NCI-H2227 (cell line): ENCODE results near the gene ZNF410.
"Not testable (repeated sequence)": the region's sequence is repeated elsewhere in the genome, so short reads cannot be mapped to it uniquely, and the experiment has no call there.

Experiments used
- DNase-seq: peaks from one replicate; lab custom pipeline; 2025; ENCODE audit not compliant: unreplicated experiment; lab: John Stamatoyannopoulos, UW

ZNF410 gene

DNA sequence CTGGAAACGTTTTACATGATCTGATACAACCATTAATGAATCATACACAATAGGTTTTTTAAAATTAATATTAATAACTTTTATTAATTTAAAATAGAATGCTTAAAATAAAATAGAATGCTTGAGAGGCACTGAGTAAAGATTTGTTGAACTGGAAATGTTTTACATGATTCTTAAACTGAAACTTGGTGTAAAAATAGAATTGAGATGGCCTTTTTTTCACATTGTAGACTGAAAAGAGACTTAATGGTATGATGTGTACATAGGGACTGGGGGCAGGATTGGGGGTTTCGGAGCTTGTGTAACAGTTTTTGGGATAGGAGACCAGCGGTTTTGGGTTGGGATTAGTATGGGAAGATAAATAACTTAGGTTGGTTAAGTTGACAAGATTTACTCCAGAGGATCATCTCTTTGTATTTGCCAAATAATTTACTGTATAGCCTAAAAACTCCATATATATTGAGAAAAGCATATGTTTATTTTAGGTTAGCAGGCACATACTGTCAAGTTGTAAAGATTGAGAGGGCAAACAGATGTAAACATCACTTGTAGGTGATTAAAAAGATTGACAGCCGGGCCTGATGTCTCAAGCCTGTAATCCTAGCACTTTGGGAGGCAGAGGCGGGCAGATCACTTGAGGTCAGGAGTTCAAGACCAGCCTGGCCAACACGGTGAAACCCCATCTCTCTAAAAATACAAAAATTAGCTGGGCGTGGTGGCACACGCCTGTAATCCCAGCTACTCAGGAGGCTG is 2.0 kb upstream of the ZNF410 start:
- DNase-seq: no peak

DNA sequence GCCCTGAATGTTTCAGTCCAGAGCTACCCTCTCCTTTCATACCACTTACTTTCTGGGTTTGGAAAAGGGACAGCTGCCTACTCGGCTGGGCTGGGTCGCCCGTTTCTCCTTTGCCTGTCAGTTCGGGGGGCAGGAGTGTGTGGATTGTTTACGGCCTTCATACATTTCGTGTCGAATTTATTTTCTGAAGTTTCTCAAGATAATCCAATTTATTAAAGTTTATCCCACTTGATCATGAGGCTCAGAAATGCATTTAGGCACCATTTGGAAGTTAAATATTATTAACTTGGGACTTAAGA is 608 bp downstream of the ZNF410 start:
- no peak for DNase-seq

DNA sequence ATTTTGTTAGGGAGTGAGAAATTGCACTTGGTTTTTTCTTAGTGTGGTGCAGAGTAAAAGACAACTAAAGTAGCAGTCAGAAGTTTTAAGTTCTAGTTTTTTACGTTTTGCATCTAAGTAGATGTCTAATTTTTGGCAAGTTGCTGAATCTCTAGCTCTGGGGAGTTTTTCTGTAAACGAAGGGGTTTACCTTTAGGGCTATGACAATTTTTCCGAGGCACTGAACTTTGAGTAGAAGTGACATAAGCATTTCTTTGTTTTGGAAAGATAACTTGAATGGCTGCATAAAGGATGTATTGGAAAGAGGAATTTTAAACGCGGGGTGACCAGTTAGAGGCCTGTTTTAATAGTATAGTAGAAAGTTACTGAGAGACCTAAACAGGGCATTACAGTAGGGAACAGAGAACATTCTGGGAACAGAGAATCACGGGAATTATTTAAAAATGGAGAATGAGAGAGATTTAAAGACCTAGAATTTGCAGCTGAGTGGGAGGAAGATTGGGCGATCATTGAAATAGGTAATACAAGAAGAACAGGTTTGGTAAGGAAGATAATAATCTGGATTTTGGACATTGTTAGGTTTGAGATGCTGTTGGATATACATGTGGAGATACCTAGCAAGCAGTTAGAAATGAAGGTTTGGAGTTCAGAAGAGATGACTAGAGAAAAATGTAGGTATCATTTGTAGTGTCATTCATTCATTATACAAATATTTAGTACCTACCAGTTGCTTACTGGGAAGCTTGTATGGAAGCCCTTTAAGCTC is 1.2 kb downstream of the ZNF410 start:
- DNase-seq: no peak

DNA sequence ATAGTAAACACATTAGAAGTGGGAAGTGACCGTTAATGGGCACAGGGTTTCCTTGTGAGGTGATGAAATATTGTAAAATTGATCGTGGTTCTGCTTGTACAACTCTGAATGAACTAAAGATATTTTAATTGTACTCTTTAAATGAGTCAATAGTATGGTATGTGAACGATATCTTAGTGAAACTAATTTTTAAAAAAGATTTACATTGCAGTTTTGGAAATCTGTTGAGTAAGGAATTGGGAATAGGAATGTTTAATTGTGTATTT is 1.7 kb downstream of the ZNF410 start:
- DNase-seq: no peak

DNA sequence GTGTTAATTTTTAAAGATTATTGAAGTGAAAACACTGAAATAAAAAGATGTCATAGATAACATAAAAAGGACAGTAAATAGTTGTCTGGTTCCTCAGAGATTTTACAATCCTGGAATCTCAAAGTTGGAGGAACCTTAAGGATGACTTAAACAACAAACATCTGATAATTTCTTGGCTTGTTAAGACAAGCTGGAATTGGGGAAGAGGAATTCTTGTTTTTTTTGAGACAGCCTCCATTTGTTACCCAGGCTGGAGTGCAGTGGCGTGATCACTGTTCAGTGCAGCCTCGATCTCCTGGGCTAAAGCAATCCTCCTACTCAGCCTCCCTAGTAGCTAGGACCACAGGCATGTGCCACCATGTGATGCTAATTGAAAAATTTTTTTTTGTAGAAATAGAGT is 2.3 kb downstream of the ZNF410 start:
- no peak for DNase-seq

DNA sequence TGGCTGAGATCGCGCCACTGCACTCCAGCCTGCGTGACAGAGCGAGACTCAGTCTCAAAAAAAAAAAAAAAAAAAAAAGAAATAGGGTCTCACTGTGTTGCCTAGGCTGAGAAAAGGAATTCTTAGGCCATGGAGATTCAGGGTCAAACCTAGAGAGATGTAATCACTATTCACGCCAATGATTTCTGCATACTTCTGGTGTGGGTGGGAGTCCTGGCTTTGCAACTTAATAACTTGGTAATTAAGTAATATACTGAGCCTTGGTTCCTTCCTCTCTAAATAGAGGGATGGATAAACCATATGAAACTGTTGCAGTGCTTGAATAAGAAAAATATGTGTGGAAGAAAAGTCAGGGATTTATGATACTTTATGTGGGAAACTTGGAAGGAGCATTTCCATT is 2.7 kb downstream of the ZNF410 start:
- DNase-seq: no peak

DNA sequence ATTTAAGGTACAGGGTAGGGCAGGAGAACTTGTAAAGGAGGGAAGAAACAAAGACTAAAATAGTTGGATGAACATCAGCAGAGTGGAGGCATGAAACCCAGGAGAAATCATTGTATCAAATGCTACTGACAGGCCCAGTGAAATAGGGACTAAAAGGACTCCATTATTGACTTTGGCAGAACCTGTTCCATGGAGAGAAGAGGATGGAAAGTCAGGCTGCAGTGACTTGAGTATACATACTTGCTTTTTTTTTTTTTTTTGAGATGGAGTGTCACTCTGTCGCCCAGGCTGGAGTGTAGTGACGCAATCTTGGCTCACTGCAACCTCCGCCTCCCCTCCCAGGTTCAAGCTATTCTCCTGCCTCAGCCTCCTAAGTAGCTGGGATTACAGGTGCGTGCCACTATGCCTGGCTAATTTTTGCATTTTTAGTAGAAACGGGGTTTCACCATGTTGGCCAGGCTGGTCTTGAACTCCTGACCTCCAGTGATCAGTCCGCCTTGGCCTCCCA is 7.6 kb downstream of the ZNF410 start:
- DNase-seq: not testable (repeated sequence)

DNA sequence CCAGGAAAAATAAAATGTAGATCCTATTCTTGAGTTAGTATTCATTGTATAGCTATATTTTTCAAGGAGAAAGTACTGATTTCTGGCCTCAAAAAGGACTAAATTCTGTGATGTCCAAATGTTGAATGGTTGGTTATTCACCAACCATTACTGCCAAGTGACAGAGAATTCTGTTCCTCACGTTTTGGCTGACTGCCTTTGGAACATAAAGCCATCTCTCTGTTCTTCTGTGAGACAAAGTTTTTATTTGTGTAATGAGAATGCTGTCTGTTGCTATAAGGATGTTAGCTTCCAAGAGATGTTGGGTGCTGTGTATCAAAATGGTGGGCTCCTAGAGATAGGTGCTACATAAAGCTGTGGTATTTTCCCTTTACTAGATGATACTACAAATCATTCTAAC is 9.3 kb downstream of the ZNF410 start:
- DNase-seq: no peak

DNA sequence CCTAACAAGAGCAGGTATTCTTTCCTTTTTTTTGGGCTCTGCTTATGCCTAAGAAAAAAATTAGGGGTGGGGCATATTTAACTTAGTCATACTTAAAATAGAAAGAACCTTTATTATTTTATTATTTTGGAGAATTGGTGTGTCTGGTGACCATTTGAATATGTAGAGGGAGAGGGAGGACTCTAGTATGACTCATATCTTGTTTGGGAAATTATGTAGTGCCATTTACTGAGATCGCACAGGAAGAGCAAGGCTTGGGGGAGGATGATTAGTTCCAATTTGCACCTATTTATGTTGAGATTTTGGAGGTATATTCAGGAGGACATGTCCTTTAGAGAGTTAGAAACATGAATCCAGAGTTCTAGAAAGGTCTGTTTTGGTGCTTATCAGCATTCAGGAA is 9.9 kb downstream of the ZNF410 start:
- no peak for DNase-seq

DNA sequence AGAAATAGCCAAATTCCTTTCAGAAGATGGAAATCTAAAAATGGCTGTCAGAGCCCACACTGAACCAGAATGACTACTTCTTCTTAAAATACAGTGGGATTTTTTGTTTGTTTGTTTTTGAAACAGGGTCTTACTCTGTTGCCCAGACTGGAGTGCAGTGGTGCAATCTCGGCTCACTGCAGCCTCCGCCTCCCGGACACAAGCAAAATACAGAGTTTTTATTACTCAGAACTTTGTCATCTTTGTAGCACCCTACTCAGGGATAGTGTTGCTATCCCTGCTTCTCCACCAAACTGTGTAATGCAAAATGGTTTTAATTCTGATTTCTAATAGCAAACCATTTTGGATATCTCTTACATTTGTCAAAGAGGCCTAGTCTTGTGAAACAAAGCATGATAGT is 16.4 kb downstream of the ZNF410 start:
- DNase-seq: no peak

DNA sequence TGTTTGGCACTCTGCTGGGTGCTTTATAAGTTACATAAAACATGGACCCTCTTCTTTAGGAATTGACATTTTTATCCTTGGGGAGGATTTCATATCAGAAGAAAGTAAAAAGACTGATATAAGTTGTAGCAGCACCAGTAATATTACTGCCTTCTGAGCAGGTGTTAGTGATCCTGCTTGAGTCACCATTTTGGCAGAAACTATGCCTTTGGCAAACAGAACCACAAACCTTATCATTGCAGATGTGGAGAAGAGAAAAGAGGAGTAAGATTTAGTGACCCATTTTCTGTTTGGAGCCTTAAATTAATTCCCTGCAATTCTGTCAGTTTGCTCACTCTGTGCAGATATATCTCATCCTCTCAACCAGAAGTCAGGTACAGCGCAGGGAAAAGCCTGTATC is 23.0 kb downstream of the ZNF410 start:
- DNase-seq: no peak

DNA sequence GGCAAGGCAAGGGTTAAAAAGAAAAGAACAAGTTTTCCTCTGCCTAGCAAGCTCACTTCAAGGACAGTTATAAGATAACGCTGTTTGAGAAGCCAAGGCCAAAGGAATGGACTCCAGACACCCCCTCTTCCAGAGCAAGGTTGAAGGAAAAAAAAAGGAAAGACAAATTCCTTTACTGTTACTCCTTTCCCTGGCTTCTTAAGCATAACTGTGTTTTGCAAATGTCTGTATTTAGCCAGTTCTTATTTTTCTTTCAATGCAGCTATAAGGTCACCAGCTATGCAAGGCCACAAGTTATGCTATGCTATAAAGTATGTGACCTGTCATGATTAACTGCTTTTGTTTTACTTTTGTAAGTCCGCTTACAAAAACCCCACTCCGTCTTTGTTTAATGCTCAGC is 26.6 kb downstream of the ZNF410 start:
- no peak for DNase-seq

DNA sequence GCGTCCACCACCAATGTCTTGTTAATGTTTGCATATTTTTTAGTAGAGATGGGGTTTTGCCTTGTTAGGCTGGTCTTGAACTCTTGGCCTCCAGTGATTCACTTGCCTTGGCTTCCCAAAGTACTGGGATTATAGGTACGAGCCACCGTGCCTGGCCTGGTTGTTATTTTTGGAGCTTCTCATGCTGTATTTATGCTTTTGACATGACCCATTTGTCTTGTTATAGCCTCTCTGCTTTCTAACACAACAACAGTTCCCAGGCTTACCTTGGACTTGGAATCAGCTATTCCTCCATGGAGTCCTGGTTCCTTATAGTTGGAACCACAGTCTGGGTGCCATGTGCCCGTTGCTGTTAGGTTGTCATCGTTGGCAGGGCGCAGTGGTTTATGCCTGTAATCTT is 29.7 kb downstream of the ZNF410 start:
- no peak for DNase-seq

DNA sequence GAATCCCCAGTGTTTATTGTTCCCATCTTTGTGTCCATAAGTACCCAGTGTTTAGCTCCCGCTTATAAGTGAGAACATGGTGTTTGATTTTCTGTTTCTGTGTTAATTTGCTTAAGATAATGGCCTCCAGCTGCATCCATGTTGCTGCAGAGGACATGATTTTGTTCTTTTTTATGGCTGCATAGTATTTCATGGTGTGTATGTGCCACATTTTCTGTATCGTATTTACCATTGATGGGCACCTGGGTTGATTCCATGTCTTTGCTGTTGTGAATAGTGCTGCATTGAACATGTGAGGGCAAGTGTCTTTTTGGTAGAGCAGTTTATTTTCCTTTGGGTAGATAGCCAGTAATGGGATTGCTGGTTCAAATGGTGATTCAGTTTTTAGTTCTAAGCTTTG is 32.8 kb downstream of the ZNF410 start:
- DNase-seq: not testable (repeated sequence)

DNA sequence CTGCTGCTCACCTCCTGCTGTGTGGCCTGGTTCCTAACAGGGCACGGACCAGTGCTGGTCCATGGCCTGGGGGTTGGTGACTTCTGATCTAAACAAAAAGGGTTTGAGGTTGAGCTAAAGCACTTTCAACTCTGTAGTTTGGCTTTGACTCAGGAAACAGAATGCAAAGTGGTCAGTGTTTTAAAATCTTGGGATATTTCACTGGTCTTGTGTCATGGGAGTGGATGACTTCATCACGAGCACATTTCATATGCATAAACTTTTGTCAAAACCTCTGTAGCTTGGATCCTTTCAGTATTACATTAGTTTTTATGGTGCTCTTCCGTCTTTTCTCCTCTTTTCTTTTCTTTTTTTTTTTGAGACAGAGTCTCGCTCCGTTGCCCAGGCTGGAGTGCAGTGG is 37.7 kb downstream of the ZNF410 start:
- DNase-seq: no peak

DNA sequence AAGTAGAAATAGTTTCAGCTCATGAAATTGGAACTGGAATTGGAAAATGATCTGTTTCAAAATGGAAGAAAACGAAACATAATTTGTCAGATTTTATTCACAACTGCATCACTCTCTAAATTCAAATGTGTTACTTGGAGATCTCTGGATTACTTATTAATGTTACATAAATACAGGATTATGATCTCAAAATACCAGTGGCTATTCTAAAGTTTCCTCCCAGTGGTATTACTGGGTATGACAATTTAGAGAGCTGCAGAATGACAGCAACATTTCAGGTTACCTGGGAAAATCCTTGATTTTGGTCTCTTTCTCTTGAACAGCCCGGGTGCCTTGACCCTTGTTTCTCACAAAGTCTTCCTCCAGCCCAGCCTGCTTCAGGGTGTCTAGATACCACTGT is 49.0 kb downstream of the ZNF410 start:
- DNase-seq: peak; percentile 11

DNA sequence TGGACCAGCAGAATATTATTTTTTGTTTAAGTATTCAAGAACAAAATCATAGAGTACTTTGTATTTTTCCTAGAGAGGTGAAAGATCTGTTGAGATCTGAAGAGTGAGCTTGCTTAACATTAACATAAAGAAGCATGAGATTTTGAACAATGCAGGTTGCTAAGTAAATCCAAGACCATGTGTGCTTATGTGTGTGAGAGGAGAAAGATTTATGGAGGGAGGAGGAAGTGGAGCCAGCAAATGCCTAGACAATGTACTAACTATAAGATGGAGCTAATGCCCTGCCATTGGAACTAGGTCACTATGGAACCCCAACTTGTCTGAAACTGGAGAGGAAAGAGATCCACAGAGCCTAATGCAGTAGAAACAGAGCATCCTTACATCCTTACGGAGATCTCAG is 49.9 kb downstream of the ZNF410 start:
- DNase-seq: no peak

DNA sequence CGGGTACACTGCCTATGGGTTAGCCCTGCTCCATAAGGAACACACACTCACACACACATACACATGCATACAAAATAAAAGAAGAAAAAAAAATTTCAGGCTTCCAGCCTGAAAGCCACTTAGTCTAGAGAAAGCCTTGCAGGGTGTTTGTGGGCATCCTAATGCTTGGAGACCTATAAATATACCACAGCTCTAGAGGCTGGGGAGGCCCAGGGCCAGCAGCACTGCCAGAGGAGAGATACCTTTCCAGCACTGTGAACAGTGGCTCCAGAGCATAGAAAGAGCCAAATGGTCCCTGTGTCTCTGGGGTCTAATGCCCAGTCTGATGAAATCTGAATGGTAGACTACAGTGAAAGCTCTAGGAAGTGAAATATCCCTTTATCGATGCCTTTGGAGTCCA is 50.4 kb downstream of the ZNF410 start:
- no peak for DNase-seq

DNA sequence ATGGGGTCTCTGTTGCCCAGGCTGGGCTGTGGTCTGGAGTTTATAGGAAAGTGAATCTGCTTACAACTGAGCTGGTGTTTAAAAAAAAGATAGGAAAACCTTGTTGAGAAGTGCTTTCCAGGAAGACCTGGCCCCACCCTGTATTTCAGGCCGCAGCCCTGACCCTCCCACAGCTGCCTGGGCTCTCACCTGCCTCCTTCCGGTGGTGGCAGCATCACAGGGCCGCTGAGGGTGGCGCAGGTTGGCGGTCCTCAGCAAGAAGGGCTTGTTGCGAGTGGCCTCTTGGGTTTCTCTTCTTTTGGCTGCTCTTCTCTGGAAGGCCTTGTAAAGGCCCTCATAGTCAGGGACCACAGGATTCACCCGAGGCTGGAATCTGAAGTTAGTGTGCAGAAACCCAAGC is 55.5 kb downstream of the ZNF410 start:
- DNase-seq: no peak

DNA sequence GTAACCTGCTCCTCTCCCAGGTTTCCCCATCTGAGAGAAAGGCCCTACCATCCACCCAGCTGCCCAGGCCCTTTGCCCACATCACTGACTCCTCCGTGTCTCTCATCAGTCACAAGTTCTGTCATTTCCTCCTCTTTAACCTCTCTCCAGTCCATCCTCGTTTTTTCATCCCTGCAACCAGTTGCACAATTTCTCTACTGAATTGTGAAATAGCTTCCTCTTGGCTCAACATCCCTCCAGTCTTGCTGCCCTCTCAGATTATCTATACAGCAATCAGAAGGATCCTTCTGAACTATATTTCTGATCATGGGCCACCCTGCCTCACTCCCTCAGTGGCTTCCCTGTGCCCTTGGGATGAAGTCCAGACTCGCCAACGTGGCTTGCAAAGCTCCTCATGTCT is 56.4 kb downstream of the ZNF410 start:
- DNase-seq: no peak

DNA sequence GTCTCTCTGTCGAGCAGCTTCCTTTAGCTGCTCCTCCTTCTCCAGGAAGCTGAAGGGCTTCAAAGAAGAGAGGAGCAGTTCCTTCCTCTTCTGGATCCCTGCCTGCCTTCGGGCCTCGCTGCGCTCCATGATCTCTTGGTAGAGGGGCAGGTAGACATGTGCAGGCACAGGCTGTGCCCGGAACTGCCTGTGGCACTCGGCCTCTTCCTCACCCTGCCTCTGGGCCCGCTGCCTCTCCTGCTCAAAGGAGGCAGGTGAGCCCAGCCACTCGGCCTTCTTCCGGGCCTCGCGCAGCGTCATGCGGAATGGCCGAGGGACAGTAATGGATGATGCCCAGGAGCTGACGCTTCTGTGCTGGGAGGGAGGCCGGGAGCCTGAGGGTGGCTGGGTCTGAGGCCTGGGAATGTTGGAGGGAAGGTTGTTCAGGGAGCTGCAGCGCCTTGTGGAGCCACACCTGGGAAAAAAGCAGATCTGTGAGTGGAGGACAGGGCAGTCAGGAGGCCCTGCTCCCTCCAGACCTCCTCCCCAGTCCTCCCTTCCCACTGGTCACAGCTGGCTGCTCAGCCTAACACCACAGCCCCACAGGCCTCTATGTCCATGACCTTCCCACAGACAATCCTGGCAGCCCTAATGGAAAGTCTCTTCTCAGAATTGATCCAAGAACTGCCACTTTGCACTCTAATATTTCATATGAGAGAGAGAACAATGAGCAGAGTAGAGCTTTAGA is 57.9 kb downstream of the ZNF410 start:
- DNase-seq: no peak

DNA sequence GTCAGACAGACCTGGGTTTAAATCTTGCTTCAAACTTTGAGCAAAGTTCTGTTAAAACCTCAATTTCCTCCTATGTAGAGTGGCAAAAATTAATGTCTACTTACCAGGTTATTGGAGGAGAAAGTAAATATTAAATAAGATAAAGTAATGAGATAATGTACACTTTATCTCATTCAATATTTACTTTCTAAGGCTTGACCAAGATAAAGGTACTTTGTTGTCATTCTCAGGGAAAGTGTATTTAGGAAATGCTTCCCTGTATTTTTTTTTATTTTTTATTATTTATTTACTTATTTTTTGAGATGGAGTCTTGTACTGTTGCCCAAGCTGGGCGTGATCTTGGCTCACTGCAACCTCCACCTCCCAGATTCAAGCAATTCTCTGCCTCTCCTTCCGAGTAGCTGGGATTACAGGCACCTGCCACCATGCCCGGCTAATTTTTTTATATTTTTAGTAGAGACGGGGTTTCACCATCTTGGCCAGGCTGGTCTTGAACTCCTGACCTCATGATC is 58.6 kb downstream of the ZNF410 start:
- DNase-seq: no peak
